Left ventricle myocardium superior (tissue), 1 donor: ENCODE data around the gene SEL1L3. TPM values are rescaled to one million over a fixed set of nuclear protein-coding genes. Genes with fewer than 3 reads are reported as not detected.
"Not testable (repeated sequence)": the region's sequence is repeated elsewhere in the genome, so short reads cannot be mapped to it uniquely, and the experiment has no call there.

ENCODE experiments used
- ATAC-seq: fragments of 200-7000 bp; cut with Tn5 transposase; one replicate; pipeline ENCODE4 v1.9.1; 2020; ENCODE audit warnings: mild to moderate bottlenecking, moderate library complexity
- DNase-seq: peaks from one replicate; pipeline ENCODE4 v3.0.0-alpha.2; 2020
- intact Hi-C: fragments of 100-400 bp; cut with micrococcal nuclease; formaldehyde crosslinking; loops from one replicate; pipeline ENCODE4 v1.11.0; 2022
- total RNA-seq: library from RNA; stranded (reverse); fragmentation: NEBNext Ultra II Directional; extraction: Animal tissue kit (Norgen Biotek cat#: 25700); gene quantifications from one replicate; pipeline ENCODE4 v1.2.1, GENCODE V29; 2021
- donor health status: DM: no; HTN: yes; CAD: no; lungs with severe emphysema.

Gene SEL1L3
- total RNA-seq, 1 donor from 2014 or later: 2.8 TPM

DNA sequence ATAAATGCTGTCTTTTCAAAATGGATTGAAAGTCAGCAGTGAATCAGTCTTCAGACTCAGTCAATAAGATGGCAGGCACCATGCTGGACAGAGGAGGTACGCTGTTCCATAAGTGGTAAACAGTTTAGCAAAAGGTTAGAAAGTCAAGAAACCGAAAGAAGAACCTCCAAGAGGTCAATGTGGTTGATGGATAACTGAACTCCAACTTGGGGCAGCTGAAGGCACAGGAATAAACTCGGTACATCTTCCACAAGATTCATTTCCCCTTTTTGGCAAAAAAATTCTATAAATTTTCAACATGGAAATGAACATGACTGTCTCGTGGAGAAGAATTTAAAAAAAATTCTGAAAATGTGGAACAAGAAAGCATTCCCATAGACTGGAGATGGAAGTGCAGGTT lies 18.4 kb upstream of the SEL1L3 start:
- DNase-seq (no peak), ATAC-seq (no peak)
- intact Hi-C loops: no loop called here

DNA sequence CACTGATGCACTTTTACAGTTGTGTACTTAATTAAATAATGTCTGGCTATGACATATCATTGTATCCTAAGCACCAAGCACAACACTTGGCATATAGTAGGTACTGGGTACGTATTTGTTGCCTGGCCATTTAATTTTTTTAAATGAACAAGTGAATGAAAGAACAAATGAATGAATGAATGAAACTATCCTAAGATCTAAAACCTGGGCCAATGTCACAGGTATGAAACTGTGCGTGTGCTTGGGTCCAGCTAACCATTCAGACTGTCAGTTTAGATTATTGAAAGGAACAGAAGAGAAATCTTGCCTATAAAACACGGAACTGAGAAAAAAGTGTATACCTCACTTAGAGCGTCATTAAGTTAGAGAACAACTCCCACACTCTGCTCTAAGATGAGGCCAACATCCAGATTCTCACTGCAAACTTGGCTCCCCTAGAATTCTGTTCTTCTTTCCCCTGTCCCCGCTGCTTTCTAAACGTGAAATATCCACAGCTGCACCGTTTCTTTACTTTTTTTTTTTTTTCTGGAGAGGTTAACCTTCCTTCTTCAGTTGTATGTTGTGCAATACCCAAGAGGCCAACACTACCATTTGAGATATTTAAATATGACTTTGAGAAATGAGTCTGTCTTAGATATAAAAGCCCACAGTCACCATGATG lies 17.3 kb upstream of the SEL1L3 start:
- ATAC-seq (peak; percentile 88), DNase-seq (no peak)
- intact Hi-C loops: no loop called here

DNA sequence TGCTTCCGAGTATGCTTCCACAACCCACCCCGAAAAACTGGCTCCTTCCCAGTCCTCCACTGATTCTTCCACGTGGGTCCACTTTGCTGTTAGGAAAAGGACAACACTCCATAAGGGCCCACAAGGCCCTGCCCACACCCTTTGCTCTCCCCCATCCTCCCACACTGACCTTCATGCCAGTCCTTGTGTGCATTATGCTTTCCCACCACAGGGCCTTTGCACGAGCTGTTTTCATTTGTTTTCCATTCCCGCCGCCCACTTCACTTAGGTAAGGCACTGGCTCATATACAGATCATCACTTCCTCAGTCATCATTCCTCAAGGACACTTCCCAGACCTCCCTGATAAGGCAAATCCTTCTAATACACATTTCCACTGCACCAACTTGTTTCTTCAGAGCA lies 16.8 kb upstream of the SEL1L3 start:
- intact Hi-C loops: no loop called here
- DNase-seq (no peak), ATAC-seq (no peak)

DNA sequence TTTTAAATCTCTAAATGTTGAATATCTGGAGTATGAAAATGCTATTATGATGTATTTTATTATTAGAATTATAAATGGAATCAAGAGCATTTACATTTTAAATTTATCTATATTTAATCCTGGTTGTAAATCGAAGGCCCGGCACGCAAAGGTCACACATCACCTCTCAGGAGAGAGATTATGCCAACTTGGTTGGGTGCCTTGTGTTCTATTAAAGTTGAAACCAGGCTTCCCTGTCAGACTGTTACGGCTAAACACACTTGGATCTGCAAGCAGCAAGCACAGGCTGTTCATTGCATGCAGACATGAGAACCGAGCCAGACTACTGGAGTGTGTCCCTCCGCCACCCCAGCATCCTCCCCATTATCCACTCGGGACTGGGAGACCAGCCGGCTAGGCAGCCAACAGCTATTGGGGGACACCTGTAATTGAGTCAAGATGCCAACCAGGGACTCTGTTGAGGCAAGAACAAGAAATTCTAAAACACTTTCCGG lies 16.4 kb upstream of the SEL1L3 start:
- intact Hi-C loops: no loop called here
- ATAC-seq (peak; percentile 28), DNase-seq (no peak)

DNA sequence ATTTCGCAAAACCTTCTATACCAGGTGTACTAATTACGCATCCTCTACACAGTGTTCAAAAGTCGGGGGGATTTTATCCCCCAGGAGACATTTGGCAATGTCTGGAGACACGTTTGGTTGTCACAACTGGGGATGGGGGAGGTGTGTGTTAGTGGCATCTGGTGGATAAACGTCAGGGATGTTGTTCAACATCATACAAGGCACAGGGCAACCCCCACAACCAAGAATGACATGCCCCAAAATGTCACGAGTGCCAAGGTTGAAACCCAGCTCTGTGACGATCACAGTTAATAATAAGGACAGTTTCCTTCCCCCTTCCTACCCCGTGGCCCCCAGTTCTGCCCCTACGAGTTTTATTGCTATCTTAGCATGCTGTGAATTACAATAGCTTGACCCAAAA lies 15.9 kb upstream of the SEL1L3 start:
- ATAC-seq (no peak), DNase-seq (no peak)
- intact Hi-C loops: no loop called here

DNA sequence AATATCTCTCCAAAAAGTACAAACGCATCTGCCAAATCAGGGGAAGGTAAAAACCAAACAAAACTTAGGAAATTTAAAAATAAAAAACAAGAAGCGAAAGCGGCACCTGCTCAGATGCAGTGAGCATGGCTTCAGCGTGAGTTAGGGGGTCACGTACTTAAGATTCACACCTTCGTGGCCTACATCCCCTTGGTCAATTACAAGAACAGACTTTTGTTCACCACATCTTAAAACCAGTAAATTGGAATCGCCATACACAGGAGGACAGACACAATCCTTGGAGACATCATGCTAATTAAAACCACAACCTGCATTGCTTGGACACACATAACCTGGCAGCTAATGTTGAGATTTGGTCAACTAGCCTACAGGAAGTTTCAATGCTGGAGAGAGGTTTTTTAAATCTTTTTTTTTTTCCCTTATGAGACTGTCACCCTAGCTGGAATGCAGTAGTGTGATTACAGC lies 12.5 kb upstream of the SEL1L3 start:
- ATAC-seq (no peak), DNase-seq (no peak)
- intact Hi-C loops: no loop called here

DNA sequence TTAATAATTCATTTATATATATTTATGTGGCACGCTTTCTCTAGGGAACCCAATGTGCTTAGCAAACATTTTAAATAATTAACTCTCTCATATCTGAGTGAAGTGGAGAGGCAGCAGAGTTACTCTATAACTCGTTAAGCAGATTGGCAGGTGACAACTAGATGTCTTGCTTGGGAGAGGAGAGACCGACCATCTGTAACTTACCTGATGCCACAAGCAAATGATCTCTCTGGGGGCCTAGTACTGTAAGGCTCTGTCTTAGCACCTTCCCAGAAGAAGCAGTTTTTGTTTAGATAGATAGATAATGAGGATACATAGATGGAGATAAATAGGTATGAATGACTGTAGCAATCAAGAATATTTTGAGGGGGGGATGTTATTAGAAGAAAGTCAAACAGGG lies 11.9 kb upstream of the SEL1L3 start:
- intact Hi-C loops: no loop called here
- no peak for ATAC-seq

DNA sequence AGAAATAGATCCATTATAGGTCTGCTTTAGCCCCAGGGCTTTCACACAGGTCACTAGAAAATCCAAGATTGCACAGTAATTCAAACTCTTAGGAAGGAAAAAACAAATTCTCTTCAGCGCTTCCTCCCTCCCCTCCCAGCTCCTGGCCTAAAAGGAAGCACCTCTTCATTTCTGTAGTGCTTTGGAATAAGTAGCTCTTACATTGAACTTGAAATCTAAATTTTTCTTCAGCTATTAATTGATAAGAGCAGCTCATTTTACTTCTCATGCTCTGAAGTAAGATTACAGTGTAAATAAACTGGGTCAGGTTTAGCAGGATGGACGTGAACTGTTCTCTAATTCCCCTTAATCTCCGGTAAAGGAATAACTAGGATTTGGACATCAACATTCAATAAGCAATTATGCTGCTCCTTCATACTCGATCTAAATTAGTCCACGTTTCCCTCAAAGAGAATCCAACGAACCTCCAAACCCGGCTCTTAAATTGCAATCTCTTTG lies 10.9 kb upstream of the SEL1L3 start:
- intact Hi-C loops: no loop called here

More for the DNA sequence above, 11.9 kb upstream of the SEL1L3 start:
- DNase-seq: no peak

DNA sequence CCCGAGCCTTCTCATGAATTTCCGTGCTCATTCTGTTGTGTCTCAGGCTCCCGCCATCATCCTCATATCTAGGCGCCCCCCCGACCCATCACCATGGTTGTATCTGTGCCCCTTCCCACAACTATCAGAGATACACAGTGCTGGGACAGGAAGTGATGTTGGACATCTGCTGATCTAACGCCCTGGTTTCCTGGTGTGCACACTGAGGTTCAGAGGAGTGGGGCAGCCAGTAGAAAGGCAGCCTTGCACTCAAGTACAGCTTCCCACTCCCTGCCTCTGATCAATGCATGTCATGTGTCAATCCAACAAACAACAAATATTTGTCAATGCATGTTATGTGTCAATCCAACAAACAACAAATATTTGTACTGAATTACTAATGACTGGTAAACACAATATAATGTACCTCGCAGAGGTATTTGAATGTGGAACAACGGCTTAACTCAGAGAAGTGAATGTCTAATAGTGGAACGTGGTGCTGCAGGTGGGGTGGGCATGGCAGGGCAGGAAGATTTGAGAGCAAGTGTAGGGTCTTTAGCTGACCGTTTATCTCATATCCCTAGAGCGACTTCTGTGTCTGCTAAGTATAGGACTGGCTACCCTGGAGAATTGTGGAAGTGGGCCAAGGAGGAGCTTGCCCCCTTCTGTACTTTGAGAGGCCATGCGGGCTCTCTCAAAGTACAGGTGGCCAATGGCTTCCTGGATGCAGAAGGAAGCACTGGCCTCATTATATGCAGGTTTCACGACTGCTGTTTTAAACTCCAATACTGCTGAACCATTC lies 10.3 kb upstream of the SEL1L3 start:
- intact Hi-C loops: no loop called here
- no peak for DNase-seq
- ATAC-seq: no peak

More for the DNA sequence above, 10.9 kb upstream of the SEL1L3 start:
- ATAC-seq (no peak), DNase-seq (no peak)

DNA sequence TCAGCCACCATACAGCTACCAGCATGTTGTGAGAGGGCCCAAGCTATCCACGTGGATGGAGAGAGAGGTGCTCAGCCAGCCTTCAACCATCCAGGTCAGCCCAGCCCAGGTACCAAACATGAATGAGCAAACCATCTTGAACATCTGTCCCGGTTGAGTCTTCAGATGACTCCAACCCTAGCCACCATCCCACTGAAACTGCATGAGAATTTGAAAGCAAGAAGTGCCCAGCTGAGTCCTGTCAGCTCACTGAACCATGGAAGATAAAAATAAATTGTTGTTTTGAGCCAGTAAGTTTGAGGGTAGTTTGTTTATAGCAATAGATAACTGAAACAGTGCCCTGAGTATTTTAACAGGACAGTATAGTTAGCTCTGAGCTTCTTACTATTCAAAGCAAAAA lies 7.3 kb upstream of the SEL1L3 start:
- intact Hi-C loops: no loop called here

DNA sequence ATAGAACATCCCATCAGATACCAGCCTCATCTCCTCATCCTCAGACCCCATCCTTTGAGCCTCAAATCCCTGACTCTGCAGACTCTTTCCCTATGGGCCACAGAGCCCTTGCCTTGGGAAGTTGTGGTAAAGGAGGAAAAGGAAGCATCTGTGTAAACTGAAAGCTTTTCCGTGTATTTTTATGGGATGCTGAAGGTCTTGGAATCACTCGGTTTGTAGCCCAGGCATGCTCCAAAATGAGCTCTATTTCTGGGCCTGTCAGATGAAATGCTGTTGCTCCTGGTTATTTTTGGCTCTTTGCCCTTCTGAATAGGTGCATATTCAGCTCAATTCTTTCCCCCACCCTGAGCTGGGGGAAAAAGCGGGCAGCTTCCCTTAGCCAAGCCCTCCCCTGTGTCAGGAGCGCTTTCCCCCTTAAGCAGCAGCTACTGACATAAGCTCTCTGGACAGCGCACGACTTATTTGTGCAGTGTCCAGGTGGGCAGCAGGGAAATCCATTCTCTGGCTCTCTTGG lies 5.0 kb upstream of the SEL1L3 start:
- intact Hi-C loops: no loop called here
- ATAC-seq: no peak
- DNase-seq: no peak

More for the DNA sequence above, 7.3 kb upstream of the SEL1L3 start:
- DNase-seq (no peak), ATAC-seq (no peak)

DNA sequence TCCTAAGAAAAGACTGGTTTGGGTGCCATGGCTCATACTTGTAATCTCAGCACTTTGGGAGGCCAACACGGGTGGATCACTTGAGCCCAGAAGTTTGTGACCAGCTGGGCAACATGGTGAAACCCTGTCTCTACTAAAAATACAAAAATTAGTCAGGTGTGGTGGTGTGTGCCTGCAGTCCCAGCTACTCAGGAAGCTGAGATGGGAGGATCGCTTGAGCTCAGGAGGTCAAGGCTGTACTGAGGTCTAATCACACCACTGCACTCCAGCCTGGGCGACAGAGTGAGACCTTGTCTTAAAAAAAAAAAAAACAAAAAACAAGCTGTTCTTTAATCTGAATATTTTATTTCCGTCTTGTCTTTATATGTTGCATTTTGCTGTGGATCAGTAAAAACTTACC lies 3.6 kb upstream of the SEL1L3 start:
- DNase-seq, intact Hi-C loops, ATAC-seq: not testable (repeated sequence)

DNA sequence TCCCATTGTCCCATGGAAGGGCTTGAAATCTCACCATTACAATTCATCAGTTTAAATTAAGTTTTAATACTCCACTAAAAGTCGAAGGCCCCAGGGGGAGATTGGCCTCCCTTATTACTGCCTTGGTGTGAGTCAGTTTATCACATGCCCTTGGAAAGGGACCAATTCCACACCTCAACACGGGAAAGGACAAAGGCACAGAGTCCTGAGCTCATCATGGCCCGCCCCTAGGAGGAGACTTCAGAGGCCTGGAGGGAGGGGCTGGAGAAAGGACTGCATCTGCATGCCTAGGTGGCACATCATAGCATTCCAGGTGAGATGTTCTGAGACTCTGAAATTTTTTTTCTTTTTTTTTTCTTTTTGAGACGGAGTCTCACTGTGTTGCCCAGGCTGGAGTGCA lies 2.8 kb upstream of the SEL1L3 start:
- ATAC-seq (peak; percentile 16), DNase-seq (no peak)
- intact Hi-C loops: no loop called here

DNA sequence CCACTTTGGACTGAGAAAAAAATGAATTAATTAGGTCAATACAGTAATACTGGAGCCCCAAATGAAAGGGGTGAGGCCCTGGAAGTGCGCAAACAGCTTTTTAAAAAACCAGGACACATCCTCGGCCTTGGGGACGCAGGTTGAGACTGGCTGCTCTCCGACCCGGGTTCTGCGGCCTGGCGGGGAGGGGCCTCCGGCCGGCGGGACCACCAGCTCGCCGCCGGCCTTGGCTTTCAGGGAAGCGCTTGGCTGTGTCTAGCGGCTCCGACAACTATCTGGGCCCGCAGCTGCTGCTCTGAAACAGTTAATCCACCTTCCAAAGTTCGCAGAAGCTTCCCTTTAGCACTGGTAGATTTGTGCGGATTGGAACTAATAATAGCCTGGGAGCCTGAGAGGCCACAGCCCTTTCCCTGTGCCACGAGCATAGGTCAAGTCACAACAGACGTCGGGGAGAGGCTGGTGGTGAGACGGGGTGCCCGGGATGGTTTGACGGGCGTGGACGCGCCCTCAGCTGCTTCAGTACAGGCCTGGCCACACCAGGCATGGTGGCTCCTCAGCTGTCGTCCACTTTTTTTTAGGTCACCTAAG lies 1.1 kb upstream of the SEL1L3 start:
- intact Hi-C loops: no loop called here
- ATAC-seq (no peak), DNase-seq (no peak)

DNA sequence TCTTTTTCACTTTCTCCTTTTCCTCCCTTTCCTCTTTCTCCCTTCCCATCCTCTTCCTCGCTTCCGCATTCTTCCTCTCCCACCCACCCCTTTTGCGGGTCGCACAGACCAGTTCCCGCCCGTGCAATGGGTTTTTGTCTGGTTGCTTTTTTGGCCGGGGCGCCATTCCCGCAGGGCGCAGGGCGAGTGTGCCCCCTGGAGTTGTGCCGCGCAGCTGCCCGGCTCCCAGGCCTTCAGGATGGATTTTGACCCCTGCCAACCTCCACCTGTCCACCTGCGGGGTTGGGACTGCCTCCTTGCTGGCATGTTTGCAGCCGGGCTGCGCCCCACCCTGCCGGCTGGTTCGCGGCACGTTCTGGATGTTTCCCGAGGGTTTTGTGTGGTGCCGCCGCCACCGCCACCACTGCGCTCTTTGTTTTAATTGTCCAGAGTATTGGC lies 578 bp upstream of the SEL1L3 start:
- ATAC-seq (no peak), DNase-seq (peak; percentile 32)
- intact Hi-C loops: no loop called here

DNA sequence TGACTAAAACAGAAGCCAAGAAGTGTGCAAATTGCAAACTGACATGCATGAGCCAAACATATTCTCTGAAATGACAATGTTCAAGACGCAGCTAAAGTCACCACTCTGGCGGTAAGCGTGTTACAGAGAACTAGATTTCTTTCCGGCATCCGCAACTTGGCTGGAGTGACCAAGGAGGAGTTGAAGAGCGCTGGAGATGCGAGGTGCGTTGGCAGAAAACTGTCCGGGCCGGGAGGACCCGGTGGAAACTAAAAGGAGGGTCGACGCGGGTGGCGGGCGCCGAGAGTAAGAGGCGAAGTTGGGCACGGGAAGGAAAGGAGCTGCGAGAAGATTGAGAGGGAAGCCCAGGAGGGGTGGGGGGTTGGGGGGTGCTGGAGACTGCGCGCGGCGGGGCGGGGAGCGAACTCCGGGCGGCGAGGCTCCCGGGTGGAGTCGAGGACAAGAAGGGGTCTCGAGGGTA lies 807 bp downstream of the SEL1L3 start:
- intact Hi-C loops: no loop called here
- peak; percentile 17 for ATAC-seq
- DNase-seq: no peak

DNA sequence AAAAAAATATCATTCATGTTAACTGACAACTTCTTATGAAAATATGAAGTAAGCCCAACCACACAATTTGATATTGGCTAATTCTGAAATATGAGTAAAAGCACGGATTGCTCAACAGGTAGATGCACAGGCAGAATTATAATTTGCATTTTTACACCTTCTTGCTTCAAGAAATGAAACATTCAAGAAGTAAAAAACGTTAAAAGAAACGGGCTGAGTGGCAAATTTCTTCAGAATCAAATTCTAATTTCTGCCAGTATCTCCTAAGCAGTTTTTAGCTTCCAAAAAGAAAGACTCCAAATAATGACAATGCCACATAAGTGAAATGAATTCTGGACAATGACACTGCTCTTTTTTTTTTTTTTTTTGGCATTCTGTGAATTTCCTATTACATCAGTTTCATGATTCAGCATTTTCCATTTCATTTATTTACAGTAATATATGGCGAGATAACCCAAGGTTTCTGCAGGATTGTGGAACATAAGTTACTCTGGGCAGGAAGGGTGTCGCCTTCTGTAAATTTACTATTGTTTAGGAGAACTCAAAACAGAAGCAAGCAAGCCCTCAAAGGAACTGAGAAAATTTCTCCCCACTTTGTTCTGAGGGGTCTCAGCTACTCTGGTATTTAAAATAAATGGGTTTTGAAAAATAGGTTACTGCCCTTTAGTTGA lies 1.4 kb downstream of the SEL1L3 start:
- ATAC-seq: no peak
- no peak for DNase-seq
- intact Hi-C loops: no loop called here

DNA sequence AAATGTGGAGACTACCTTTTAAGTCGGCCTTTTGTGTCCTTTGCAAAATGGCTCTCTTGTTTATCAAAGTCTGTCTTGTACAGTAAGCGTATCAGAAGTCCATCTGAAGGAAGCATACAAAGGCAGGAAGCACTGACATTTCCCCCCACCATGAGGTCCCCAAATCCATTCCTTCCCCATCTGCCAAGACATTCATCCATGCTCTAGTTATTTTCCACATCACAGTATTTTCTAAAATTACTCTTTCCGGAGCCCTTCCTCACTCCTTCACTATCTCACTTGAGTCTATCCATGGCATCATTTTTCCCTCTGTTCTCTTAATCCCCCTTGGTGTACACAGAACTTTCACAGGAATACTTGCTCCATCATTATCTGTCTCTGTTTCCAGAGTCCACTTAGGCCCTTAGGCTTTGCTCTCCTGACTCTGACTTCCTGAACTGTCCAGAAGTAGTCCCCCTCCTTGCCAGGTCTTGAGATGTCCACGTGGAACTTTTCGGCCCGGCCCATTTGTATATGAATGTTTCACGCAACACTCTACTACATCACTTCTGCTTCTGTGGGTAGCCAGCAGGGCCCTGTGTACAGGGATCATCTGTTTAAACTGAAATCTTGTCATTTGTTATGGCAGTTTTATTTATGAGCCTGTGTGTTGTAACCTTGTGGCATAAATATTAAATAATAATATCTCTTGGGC lies 2.1 kb downstream of the SEL1L3 start:
- DNase-seq (no peak), ATAC-seq (no peak)

More for the DNA sequence above, 2.1 kb downstream of the SEL1L3 start:
- intact Hi-C loops: no loop called here
